GF-D8 (cell line): ENCODE data around the gene HYOU1.
"Not testable (repeated sequence)": the region's sequence is repeated elsewhere in the genome, so short reads cannot be mapped to it uniquely, and the experiment has no call there.

Experiments
- DNase-seq: peaks from one replicate; lab custom pipeline; 2025; lab: John Stamatoyannopoulos, UW

Gene HYOU1, protein sequence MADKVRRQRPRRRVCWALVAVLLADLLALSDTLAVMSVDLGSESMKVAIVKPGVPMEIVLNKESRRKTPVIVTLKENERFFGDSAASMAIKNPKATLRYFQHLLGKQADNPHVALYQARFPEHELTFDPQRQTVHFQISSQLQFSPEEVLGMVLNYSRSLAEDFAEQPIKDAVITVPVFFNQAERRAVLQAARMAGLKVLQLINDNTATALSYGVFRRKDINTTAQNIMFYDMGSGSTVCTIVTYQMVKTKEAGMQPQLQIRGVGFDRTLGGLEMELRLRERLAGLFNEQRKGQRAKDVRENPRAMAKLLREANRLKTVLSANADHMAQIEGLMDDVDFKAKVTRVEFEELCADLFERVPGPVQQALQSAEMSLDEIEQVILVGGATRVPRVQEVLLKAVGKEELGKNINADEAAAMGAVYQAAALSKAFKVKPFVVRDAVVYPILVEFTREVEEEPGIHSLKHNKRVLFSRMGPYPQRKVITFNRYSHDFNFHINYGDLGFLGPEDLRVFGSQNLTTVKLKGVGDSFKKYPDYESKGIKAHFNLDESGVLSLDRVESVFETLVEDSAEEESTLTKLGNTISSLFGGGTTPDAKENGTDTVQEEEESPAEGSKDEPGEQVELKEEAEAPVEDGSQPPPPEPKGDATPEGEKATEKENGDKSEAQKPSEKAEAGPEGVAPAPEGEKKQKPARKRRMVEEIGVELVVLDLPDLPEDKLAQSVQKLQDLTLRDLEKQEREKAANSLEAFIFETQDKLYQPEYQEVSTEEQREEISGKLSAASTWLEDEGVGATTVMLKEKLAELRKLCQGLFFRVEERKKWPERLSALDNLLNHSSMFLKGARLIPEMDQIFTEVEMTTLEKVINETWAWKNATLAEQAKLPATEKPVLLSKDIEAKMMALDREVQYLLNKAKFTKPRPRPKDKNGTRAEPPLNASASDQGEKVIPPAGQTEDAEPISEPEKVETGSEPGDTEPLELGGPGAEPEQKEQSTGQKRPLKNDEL

DNA sequence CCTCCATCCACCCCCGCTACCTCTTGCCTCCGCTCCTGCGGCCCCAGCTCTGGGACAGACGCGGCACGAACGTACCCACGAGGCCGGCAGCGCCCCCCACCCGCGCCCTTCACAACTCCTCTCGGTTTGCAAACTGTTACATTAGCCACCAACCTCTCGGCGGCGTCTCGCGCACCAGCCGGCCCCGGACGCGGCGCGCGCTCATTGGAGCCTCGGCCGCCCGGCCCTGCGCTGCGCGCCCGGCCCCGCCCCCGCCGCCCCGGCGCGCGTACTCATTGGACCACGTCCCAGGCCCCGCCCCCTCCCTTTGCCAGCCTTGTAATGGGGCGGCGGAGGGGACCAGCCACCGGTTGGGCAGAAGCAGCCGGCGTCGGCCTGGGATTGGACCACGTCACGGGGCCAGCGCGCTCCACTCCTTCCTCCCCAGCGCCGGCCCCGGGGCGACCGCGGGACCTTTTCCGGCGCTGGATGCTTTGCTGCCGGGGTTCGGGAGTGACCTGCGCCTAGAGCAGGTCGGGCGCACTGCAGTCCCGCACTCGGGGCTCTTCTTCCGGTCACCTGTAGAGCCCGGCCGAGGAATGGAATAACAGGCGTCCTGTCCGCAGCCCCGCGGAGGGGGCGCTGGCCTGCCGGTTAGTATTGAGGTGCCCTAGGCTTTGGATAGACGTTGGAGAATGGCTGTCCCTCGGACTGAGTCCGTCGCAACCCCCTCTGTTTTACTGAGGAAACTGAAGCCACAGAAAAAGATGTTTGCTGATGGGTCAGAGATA lies at the start of gene HYOU1:
TSS of gene HYOU1 (minus strand) at position 206 of the 770 bp plus-strand sequence. CDS start 1,045 bp downstream, outside the sequence.
- peak; percentile 100 for DNase-seq

DNA sequence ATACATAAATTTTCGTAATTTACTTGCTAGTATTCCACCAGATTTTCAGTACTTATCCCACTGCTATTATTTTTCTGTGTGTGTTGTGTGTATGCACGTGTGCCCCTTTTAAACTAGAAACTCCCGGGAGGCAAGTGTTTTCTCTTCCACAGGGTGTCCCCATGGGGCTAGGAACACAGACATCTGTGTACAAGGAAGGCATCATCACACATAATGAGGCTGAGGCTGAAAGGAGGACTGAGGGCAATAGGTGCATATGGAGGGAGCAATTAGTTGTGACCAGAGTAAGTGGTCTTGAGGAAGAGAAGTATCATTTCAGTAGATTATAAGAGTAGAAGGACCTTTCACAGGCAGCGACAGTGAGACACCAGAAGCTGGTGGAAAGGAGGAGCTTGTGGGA lies 46.8 kb upstream of the HYOU1 start:
- peak; percentile 50 for DNase-seq

DNA sequence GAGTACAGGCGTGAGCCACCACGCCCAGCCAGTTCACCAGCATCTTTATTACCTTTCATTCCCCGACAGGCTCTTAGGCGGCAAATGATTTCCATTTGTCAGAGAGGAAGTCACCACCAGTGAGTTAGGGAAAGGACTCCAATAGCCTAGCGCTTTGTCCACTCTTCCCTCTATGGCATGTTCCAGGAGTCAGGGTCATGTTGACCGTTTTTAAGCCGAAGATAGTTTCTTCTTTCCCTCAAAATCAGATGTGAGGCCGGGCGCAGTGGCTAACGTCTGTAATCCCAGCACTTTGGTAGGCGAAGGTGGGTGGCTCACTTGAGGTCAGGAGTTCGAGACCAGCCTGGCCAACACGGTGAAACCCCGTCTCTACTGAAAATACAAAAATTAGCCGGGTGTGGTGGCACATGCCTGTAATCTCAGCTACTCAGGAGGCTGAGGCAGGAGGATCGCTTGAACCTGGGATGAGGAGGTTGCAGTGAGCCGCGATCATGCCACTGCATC lies 46.2 kb upstream of the HYOU1 start:
- DNase-seq = not testable (repeated sequence)

DNA sequence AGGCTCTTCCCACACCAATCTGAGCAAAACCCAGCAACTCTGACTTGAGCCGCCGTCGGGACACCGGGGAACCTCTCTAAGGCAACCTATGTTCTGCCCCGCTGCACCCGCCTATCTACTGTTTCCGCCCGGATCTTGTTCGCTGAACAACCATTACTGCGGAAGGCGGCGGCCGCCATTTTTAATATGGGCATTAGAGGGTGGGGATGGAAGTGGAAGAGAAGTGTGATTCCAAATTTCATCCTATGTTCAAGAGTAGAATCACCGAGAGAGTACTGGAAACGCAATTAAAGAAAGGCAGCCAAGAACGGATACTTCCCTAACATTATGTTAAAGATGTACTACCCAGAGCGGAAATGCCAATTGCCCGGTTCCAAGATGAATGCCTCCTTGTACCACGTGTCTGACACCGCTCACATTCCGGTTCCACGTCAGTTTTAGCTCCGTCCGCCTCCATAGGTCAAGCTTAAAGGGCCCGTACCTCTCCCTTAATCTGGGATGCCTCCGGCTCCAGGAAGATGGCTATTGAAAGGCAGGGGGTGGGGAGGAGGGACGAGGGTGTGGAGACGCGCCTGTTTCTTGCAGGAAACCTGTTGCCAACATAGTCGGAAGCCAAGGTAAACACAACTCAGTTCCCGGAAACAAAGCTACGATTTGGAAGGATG lies 44.9 kb upstream of the HYOU1 start, which contains the start of gene DPAGT1:
TSS of gene DPAGT1 (minus strand) at position 95 of the 665 bp plus-strand sequence. CDS start 198 bp downstream, outside the sequence.
- DNase-seq = peak; percentile 100

DNA sequence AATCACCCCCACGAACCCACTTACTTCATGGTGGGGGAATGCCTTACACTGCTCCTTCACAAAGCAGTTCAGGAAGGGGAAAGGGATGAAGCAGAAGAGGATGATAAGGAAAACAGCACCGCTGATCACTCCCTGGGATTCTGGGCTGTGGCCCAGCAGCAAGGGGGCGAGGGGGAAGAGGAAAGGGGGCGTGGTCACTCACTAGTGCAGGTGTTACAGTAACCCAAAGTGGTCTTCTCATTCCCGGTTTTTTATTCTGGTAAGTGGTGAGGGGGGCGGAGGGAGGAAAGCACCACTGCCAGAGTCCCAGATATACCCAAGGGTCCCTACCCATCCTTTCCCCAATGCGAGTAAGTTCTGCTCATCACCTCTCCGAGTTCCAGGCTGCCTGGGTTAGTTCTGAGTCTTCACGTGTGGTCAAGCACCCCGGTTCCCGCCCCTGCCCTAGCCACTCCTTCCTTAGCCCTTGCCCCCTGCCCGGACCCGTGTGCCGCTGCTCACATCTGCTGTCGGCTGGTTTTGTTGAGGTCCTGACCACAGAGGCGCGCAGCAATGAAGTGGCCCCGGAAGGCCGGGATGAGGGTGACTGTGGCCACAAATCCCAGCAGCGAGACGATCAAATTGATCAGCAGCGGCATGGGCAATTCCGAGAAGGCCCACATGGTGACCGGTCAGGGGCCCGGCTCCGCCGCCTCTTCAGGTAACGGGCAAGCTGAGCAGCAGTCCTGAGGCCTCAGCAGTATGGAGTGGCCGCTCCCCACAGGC lies 44.2 kb upstream of the HYOU1 start:
- peak; percentile 51 for DNase-seq

DNA sequence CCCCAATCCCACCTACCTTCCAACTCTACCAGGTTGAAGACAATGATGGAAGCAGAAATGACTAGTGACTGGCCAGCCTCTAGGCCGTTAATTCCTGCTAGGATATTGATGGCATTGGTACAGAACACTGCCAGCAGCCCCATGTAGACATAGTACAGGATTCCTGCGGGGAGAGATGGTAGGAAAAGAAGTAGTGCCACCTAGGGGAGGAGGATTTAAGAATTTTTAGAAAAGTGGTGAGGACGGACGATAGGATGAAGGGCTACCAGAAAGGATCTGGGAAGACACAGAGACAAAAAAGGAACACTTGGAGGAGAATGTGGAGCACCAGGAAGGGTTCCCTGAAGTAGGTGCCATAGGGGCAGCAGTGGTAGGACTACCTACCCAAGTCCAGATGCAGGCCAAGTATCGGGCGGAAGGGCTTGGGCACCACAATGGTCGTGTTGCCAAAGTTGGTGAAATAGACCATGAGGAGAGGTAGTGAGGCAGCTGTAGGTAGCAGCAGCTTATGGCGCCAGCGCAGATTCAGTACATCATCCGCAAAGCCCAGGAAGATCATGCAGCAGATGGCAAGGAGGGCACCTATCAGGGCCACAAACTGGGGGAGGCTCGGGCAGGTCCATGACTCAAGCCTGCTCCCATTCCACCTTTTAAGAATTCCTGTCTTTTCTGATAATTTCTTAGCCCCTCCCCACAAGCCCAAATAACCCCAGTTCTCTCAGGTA lies 43.4 kb upstream of the HYOU1 start:
- DNase-seq = peak; percentile 83

DNA sequence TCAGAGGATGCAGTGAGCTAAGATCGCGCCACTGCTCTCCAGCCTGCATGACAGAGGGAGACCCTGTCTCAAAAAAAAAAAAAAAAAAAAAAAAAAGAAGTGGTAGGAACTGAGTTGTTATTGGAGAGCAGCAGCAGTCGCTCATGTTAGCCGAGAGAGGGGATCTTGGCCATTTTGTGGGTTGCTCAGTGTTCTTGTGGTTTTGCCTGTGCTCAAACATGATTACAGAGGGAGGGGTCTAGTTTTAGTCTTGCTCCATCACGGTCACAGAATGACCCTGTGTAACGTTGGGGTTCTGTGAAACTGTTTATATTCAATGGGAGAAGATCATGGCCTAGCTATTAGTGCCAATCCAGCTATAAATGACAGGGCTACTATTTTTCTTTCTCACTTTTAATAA lies 42.7 kb upstream of the HYOU1 start:
- DNase-seq = no peak

DNA sequence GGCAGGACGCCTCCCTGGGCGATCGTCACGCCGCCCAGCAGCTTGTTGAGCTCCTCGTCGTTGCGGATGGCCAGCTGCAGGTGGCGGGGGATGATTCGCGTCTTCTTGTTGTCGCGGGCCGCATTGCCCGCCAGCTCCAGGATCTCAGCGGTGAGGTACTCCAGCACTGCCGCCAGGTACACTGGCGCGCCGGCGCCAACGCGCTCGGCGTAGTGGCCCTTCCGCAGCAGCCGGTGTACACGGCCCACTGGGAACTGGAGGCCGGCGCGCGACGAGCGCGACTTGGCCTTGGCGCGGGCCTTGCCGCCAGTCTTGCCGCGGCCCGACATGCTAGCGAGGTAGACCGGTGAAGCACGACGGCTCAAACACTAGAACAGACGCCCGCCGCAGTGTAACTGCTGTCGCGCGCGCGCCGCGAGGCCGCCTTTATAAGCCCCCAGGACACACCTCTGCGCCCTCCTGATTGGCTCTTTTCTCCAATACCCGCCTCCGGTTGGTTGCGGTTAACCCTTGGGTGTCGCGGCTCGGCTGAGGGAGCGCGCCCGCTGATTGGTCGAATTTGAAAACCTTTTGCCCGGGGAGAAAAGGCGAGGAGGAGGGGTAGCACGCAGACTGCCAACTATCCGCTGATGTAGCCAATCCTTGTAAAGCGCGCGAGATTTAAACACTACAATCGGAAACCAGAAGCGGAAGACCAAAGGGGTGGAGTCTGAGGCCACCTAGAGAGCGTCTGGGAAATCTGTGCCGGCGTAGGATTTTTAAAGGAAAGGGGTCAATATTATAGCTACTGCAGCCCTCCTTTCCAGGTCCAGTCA lies 38.3 kb upstream of the HYOU1 start:
- peak; percentile 100 for DNase-seq

DNA sequence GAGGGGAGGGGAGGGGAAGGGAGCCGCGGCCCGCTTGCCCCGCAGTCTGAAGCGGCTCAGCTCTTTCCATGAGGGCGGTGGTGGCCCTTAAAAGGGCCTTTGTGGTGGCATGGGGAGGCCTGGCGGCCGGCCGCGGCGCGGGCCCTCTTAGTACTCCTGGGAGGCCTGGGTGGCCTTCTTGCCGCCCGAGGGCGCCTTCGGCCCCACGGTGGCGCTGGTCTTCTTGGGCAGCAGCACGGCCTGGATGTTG lies 37.7 kb upstream of the HYOU1 start:
- peak; percentile 76 for DNase-seq

DNA sequence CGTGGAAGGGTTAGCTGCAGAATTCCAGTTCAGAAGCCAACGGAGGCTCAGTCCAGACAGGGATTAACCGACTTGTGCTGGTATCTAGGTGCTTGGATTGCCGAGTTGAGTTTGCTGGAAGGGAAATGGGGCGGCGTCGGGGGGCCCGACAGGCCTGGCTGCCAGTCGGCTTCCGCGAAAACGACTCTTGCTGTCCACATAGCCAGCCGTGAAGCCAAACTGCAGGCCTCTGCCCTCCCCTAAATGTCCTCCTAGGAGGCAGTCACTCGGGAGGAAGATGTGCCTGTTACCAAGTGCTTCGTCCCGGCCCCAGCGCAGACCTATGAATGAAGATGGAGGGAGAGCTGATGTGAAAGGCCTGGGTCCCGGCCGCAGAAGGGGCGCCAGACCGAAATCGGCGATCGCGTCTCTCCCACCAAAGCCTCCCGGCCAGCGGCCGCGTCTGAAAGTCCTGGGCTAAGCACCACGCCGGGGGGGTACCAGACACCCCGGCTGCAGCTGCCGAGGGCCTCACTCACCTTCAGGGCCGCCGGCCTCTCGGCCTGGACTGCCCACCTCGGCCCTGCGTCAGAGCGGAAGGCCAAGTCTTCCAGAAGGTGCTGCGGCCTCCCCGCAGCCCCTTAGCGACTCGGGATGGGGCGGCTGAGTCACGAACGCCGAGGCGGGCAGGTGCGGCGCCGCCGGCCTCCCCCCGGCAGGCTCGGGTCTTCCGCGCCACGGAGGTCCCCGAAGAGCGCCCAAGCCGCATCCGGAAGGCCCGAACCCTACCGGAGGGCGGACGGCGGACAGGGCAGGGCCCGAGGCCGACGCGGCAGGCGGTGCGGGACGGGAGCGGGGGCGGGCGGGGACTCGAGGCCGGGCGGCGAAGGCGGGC lies 37.2 kb upstream of the HYOU1 start:
- DNase-seq = no peak

DNA sequence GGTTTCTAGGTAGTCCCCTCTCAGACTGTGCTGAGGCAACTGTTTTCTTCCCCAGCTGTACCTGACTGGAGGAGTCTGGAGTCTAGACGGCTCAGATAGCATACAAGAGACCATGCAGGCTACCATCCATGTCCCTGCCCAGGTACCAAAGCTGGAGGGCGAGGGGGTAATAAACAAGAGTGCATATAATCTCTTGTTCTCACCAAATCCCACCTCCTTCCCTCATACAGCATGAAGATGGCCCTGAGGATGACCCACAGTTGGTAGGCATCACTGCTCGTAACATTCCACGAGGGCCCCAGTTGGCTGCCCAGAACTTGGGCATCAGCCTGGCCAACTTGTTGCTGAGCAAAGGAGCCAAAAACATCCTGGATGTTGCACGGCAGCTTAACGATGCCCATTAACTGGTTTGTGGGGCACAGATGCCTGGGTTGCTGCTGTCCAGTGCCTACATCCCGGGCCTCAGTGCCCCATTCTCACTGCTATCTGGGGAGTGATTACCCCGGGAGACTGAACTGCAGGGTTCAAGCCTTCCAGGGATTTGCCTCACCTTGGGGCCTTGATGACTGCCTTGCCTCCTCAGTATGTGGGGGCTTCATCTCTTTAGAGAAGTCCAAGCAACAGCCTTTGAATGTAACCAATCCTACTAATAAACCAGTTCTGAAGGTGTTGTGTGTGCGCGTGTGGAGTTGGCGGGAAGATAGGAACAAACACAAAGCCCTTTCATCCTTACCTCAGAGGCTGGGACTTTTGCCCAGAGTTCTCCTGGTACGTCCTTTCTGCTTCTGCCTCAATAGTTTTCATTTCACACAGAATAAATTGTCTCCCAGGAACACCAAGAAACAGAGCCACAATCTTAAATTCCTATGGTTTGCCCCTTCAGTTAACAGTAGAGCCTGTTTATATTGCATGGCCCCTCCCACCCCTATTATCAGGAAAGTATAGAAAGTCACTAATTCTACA lies 36.2 kb upstream of the HYOU1 start:
- no peak for DNase-seq

DNA sequence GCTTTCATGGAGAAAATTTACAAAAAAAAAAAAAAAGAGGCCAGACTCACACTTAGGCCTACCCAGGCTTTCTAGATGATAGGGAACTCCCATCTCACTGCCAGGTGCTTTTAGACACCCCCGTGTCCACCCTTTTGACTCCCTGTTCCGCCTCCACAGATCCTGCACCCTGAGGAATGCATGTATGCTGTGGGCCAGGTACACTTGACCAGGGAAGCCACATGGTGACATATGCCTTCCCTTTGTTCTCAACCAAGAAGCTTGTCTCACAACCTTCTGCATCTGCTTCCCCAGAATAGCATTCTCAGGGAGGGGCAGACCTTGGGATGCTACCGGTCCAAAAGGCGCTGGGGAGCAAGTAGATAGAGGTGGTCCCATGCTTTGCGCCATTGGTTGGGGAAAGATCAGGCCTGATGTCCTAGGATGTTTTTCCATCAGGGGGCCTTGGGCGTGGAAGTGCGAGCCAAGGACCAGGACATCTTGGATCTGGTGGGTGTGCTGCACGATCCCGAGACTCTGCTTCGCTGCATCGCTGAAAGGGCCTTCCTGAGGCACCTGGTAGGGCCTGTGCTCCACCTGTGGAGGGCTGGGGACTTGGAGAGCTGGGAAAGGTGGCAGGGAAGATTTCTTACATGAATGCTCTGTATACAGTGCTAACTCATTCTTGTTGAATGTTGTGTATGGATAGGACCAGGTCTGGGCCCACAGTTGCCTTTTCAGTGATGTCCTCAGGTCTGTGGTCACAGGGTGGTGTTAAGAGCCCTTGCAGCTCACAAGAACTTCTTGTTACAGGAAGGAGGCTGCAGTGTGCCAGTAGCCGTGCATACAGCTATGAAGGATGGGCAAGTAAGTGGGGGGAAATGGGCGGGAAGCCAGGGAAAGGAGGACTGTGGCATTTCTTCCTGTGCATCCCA lies 35.2 kb upstream of the HYOU1 start:
- DNase-seq = peak; percentile 53

DNA sequence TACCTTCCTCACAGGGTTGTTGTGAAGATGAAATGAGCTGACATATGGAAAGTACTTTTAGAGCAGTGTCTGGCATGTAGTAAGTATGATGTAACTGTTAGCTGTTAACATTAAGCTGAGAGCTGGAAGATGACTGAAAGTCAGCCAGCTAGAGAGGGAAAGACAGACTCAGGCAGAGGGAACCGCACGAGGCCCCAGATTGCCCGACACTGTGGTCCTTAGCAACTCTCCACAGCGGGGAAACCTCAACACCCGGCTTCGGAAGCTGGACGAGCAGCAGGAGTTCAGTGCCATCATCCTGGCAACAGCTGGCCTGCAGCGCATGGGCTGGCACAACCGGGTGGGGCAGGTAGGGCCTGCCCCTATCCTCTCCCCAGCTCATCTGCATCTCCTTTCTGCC lies 34.2 kb upstream of the HYOU1 start:
- DNase-seq = no peak

DNA sequence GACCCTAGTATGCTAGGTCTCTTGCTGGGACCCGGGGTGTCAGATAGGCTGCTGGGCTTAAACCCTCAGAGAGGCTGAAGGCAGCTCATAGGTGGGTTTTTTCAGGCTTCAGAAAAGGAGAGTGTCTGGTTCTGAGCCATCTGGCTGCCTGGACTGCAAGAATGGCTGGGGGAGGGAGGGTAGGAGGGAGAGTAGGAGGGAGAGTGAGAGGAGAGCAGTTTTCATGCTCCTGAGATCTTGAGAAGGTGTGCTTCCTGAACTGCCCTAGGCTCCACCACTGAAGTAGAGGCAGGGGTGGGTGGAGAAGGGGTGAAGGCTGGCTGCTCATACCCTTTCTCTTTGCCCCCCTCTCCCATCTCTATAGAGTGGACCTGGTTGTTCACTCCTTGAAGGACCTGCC lies 32.3 kb upstream of the HYOU1 start:
- DNase-seq = no peak

DNA sequence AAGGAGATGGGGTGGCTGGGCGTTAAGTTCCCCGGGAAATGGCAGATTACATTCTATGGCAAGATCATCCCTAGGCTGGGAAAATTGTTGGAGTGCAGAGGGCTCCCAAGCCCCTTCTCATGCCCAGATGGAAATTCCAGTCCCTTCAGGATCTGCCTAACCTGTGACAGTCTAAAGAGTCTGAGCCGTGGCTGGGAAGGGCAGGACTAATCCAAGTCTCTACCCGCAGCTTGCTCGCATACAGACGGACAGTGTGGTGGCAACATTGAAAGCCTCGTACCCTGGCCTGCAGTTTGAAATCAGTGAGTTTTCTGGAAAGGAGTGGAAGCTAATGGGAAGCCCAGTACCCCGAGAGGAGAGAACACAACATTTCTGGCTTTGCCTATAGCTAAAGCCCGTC lies 31.4 kb upstream of the HYOU1 start:
- DNase-seq = no peak

DNA sequence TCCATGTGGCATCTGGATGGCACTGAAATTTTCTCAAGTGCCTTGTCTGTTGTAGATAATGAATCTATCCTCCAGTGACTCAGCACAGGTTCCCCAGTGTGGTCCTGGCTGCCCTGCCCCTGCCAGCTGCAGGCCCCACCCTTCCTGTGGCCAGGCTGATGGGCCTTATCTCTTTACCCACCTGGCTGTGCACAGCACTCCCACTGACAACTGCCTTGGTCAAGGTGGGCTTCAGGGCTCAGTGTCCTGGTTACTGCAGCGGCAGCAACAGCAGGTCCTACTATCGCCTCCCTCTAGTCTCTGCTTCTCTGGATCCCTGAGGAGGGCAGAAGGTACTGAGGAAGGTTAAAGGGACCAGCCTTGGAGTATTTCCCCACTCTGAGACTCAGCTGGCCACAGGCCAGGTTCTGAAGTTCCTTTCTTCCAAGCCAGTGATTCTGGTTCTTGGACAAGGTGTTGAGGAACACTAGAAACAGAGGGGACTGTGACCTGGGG lies 30.8 kb upstream of the HYOU1 start:
- peak; percentile 98 for DNase-seq
